MCF 10A (cell line): ENCODE results near the gene DOHH. TPM values are rescaled to one million over a fixed set of nuclear protein-coding genes. Genes with fewer than 3 reads are reported as not detected.

Experiments used
- BruUV-seq: library from RNA; stranded (reverse); fragments of 400-500 nt; replicated peaks from 2 replicates; lab custom pipeline; 2021; lab: Mats Ljungman, UMichigan
- CTCF ChIA-PET: fragments of 300-600 bp; sonication (Branson Sonifier 250); formaldehyde crosslinking; extraction: SDS; loops from one replicate; lab custom pipeline; 2021; ENCODE audit warnings: antibody characterized with exemption, inconsistent platforms; lab: Yijun Ruan, JAX
- POLR2A ChIA-PET: fragments of 300-600, 350-650 bp; sonication (Branson Sonifier 250); formaldehyde crosslinking; extraction: SDS; loops from one replicate; lab custom pipeline; 2020; ENCODE audit warnings: antibody characterized with exemption, inconsistent platforms; lab: Yijun Ruan, JAX
- DNase-seq: peaks from one replicate; pipeline ENCODE4 v3.0.0-alpha.2; 2018; ENCODE audit not compliant: unreplicated experiment
- H3K27ac Mint-ChIP-seq: one replicate; pipeline ENCODE4 v1.8.0; 2022; ENCODE audit warnings: mild to moderate bottlenecking, low read depth, mixed read lengths; ENCODE audit not compliant: unreplicated experiment
- H3K27me3 Mint-ChIP-seq: one replicate; pipeline ENCODE4 v1.8.0; 2022; ENCODE audit warnings: mixed read lengths; ENCODE audit not compliant: insufficient read depth, unreplicated experiment
- H3K36me3 Mint-ChIP-seq: one replicate; pipeline ENCODE4 v1.8.0; 2022; ENCODE audit warnings: mild to moderate bottlenecking, moderate library complexity, mixed read lengths; ENCODE audit not compliant: insufficient read depth, unreplicated experiment
- H3K4me1 Mint-ChIP-seq: one replicate; pipeline ENCODE4 v1.8.0; 2022; ENCODE audit warnings: mixed read lengths; ENCODE audit not compliant: insufficient read depth, unreplicated experiment
- H3K4me3 Mint-ChIP-seq: one replicate; pipeline ENCODE4 v1.8.0; 2022; ENCODE audit warnings: mild to moderate bottlenecking, moderate library complexity, mixed read lengths; ENCODE audit not compliant: unreplicated experiment
- H3K9me3 Mint-ChIP-seq: one replicate; pipeline ENCODE4 v1.8.0; 2022; ENCODE audit warnings: mixed read lengths; ENCODE audit not compliant: unreplicated experiment
- CTCF ChIP-seq: fragments of 200-600 bp; IDR thresholded peaks from one replicate; pipeline ENCODE4 v1.8.0; 2022; ENCODE audit warnings: antibody characterized with exemption, mild to moderate bottlenecking; ENCODE audit not compliant: unreplicated experiment
- intact Hi-C: fragments of 100-400 bp; cut with micrococcal nuclease; formaldehyde crosslinking; loops from 2 replicates; pipeline ENCODE4 v1.14.1; 2022
- total RNA-seq: library from RNA; stranded (reverse); gene quantifications from 2 replicates; pipeline ENCODE4 v1.2.3, GENCODE V29; 2022

Gene DOHH
- total RNA-seq, 1 experiment from 2014 or later = 16.3 TPM

- intact Hi-C loops = no loop called here
- ChIA-PET CTCF (no interaction called here), POLR2A (interaction anchor here (0.5 to 0.6 kb wide), 2 partner anchors 123 to 1671 kb away, joined by 3 to 4 read pairs; no protein-coding TSS in a partner anchor)
- H3K27me3 Mint-ChIP-seq = no peaks in the 10 kb centered on the region
- TF ChIP-seq CTCF = no peak
- no peak overlapping the region for H3K4me3 Mint-ChIP-seq
- no peak for DNase-seq
- no peaks in the 10 kb centered on the region for H3K9me3 Mint-ChIP-seq
- BruUV-seq = no TSS peak
- H3K36me3 Mint-ChIP-seq = peaks cover 94% of the 10 kb centered on the region
- H3K27ac Mint-ChIP-seq = no peak overlapping the region
- no peaks in the 10 kb centered on the region for H3K4me1 Mint-ChIP-seq
Measured at GRCh38 chr19:3444695-3445234, 55.7 kb downstream of the DOHH start.

DNA sequence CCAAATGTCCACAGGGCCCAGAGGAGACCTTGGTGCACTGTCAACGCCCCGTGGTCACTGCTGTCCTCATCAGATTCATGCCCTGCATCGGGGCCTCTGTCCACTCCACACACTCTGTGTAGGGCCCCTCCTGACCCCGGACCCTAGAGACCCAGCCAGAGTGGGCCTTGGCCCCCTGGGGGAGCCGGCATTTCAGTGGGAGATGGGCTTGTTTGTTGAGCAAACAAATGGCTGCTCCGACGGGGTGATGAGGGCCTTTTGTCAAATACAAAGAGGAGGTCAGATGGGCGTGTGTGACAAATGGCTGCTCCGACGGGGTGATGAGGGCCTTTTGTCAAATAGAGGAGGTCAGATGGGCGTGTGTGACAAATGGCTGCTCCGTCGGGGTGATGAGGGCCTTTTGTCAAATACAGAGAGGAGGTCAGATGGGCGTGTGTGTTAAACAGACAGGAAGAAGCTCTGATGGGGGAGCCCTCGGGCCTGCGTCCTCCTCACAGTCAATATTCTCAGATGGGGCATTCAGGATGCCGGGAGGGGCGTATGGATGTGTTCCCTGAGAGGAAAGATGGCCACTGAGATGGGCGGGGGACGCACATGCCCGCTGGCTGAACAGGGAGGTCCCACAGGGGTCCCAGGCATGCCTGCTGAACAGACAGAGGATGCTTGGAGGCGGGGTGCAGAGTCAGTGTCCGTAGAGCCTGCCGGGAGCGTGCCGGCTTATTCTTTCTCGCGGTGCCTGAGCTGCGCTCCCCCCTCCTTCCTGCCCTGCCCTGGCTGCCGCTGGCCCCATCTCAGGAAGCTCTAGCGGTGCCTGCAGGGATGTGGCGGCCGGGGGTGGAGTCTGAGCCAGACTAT, 56.4 kb downstream of the DOHH start:
- Mint-ChIP-seq H3K9me3 (no peaks in the 10 kb centered on the region), H3K36me3 (peaks cover 92% of the 10 kb centered on the region), H3K4me1 (no peaks in the 10 kb centered on the region), H3K27ac (no peak overlapping the region), H3K4me3 (no peak overlapping the region), H3K27me3 (no peaks in the 10 kb centered on the region)
- ChIA-PET POLR2A (interaction anchor here (0.5 kb wide), 1 partner anchor 124 kb away, joined by 4 read pairs; no protein-coding TSS in a partner anchor), CTCF (no interaction called here)
- TF ChIP-seq CTCF = no peak
- intact Hi-C loops = no loop called here
- no peak for DNase-seq
- no TSS peak for BruUV-seq

- no peaks in the 10 kb centered on the region for H3K27me3 Mint-ChIP-seq
- no peak for TF ChIP-seq CTCF
- intact Hi-C loops = no loop called here
- H3K36me3 Mint-ChIP-seq = peaks cover 92% of the 10 kb centered on the region
- H3K4me3 Mint-ChIP-seq = no peak overlapping the region
- POLR2A ChIA-PET = interaction anchor here (1.5 kb wide), 1 partner anchor 77 kb away, joined by 3 read pairs; no protein-coding TSS in a partner anchor
- H3K27ac Mint-ChIP-seq = no peak overlapping the region
- BruUV-seq = no TSS peak
- H3K4me1 Mint-ChIP-seq = no peaks in the 10 kb centered on the region
- no peaks in the 10 kb centered on the region for H3K9me3 Mint-ChIP-seq
- CTCF ChIA-PET = interaction anchor here (0.6 to 0.9 kb wide), 3 partner anchors 25 to 125 kb away, joined by 3 read pairs; no protein-coding TSS in a partner anchor
- DNase-seq = no peak
Measured at GRCh38 chr19:3442487-3443071, 57.9 kb downstream of the DOHH start.

DNA sequence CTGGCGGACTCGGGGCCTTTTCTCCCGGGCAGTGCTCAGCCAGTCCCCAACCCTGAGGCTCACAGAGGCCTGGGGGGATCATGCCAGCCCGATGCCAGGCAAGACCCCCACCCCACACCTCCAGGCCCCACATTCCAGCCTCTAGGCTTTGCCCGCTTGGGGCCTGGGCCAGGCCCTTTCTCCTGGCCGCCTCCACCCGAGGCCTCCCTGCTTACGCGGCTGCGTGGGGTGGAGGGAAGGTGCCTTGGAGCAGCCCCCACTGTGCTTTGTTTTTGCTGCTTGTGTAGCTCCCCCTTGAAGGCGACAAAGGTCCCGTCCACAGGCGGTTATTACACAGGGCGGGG, 58.5 kb downstream of the DOHH start:
- CTCF ChIA-PET = interaction anchor here (0.7 to 1.9 kb wide), 4 partner anchors 12 to 137 kb away, joined by 3 to 5 read pairs (median 4); no protein-coding TSS in a partner anchor
- no TSS peak for BruUV-seq
- intact Hi-C loops = no loop called here

More for the DNA sequence above, 58.5 kb downstream of the DOHH start:
- no peak for TF ChIP-seq CTCF
- Mint-ChIP-seq H3K27me3 (no peaks in the 10 kb centered on the region), H3K4me1 (no peaks in the 10 kb centered on the region), H3K9me3 (no peaks in the 10 kb centered on the region), H3K4me3 (no peak overlapping the region), H3K36me3 (peaks cover 97% of the 10 kb centered on the region), H3K27ac (no peak overlapping the region)
- DNase-seq = no peak
- POLR2A ChIA-PET = interaction anchor here (1.5 kb wide), 1 partner anchor 77 kb away, joined by 3 read pairs; no protein-coding TSS in a partner anchor
